ENCODE measurements around the gene CRLF3.

CRLF3 gene, protein sequence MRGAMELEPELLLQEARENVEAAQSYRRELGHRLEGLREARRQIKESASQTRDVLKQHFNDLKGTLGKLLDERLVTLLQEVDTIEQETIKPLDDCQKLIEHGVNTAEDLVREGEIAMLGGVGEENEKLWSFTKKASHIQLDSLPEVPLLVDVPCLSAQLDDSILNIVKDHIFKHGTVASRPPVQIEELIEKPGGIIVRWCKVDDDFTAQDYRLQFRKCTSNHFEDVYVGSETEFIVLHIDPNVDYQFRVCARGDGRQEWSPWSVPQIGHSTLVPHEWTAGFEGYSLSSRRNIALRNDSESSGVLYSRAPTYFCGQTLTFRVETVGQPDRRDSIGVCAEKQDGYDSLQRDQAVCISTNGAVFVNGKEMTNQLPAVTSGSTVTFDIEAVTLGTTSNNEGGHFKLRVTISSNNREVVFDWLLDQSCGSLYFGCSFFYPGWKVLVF

DNA sequence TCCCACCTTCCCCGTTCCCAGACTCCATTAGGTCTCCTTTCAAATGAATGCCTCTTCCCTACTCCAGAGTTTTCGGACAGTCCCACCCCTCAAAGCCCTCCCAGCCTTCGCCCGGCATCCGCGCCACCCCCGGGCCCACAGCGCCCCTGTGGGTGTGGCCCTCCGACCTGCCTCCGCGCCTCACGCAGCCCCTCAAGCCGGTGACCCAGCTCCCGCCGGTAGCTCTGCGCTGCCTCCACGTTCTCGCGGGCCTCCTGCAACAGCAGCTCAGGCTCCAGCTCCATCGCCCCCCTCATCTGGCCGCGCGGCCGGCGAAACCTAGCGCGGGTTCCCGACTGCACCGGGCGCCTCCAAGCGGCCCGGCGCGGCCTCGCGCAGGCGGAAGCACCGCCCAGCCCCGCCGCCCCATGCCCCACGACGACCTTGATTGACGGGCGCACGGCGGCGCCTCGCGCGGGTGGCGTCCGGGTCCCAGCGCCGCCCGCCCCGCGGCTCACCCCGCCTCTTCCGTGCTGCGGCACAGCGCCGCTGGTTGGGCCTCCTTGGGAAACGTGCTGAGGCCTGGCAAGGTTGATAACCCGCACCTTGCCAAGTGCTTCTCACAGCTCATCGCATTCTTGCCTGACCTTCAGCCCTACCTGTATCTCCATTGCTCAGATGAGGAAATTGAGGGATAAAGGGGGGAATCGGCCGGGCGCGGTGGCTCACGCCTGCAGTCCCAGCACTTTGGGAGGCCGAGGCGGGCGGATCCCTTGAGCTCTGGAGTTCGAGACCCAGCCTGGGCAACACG lies at the start of gene CRLF3:
Gene CRLF3 (minus strand): TSS at position 337 of the 790 bp plus-strand sequence. CDS start 41 bp downstream, at position 296.
- no peaks in the 10 kb centered on the region for H3K27me3 ChIP-seq (ENCODE audit: low read depth, low read length)
- H3K4me1 ChIP-seq (ENCODE audit: control insufficient read depth in 1 of 2, insufficient read depth in 2 of 2, low read length in 2 of 2) = peaks cover 0 to 5% of the 10 kb centered on the region in 2 donors
- no peaks in the 10 kb centered on the region for H3K9me3 ChIP-seq (ENCODE audit: control insufficient read depth in 1 of 2, low read length in 2 of 2)
- H3K4me3 ChIP-seq (ENCODE audit: low read depth in 1 of 2, low read length in 2 of 2) = peak within 1 kb of the TSS; percentile 92 to 99
- peak within 1 kb of the TSS; percentile 86 for H3K27ac ChIP-seq (ENCODE audit: low read length)
- H3K36me3 ChIP-seq (ENCODE audit: control insufficient read depth in 1 of 2, insufficient read depth in 2 of 2, low read length in 2 of 2) = no peaks in the 10 kb centered on the region

DNA sequence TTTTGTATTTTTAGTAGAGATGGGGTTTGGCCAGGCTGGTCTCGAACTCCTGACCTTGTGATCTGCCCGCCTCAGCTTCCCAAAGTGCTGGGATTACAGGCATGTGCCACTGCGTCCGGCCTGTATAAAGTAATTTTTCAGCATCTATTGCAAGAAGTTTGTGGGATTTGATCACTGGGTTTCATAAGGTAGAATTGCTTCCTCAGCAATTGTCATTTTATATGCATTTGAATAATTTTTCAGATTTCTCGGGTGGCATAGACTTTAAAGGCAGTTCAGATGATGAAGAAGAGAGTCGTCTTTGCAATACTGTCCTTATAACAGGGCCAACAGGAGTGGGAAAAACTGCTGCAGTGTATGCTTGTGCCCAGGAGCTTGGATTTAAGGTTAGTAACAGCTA lies 44.5 kb upstream of the CRLF3 start:
- H3K4me1 ChIP-seq (ENCODE audit: control insufficient read depth in 1 of 2, insufficient read depth in 2 of 2, low read length in 2 of 2) = no peaks in the 10 kb centered on the region
- no peak overlapping the region for H3K27ac ChIP-seq (ENCODE audit: low read length)
- no peaks in the 10 kb centered on the region for H3K36me3 ChIP-seq (ENCODE audit: control insufficient read depth in 1 of 2, insufficient read depth in 2 of 2, low read length in 2 of 2)
- no peaks in the 10 kb centered on the region for H3K27me3 ChIP-seq (ENCODE audit: low read depth, low read length)
- no peak overlapping the region for H3K4me3 ChIP-seq (ENCODE audit: low read depth in 1 of 2, low read length in 2 of 2)
- H3K9me3 ChIP-seq (ENCODE audit: control insufficient read depth in 1 of 2, low read length in 2 of 2) = no peaks in the 10 kb centered on the region

DNA sequence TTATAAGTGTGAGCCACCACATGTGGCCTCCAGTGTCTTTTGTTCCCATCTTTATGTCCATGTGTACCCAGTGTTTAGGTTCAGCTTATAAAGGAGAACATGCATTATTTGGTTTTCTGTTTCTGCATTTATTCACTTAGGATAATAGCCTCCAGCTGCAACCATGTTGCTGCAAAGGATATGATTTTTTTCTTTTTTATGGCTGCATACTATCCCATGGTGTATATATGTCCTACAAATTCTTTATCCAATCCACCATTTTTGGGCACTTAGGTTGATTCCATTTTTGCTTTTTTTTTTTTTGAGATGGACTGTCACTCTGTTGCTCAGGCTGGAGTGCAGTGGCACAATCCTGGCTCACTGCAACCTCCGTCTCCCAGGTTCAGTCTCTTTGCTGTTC lies 40.1 kb upstream of the CRLF3 start:
- no peaks in the 10 kb centered on the region for H3K9me3 ChIP-seq (ENCODE audit: control insufficient read depth in 1 of 2, low read length in 2 of 2)
- no peak overlapping the region for H3K4me3 ChIP-seq (ENCODE audit: low read depth in 1 of 2, low read length in 2 of 2)
- H3K27me3 ChIP-seq (ENCODE audit: low read depth, low read length) = no peaks in the 10 kb centered on the region
- no peaks in the 10 kb centered on the region for H3K36me3 ChIP-seq (ENCODE audit: control insufficient read depth in 1 of 2, insufficient read depth in 2 of 2, low read length in 2 of 2)
- no peaks in the 10 kb centered on the region for H3K4me1 ChIP-seq (ENCODE audit: control insufficient read depth in 1 of 2, insufficient read depth in 2 of 2, low read length in 2 of 2)
- no peak overlapping the region for H3K27ac ChIP-seq (ENCODE audit: low read length)

DNA sequence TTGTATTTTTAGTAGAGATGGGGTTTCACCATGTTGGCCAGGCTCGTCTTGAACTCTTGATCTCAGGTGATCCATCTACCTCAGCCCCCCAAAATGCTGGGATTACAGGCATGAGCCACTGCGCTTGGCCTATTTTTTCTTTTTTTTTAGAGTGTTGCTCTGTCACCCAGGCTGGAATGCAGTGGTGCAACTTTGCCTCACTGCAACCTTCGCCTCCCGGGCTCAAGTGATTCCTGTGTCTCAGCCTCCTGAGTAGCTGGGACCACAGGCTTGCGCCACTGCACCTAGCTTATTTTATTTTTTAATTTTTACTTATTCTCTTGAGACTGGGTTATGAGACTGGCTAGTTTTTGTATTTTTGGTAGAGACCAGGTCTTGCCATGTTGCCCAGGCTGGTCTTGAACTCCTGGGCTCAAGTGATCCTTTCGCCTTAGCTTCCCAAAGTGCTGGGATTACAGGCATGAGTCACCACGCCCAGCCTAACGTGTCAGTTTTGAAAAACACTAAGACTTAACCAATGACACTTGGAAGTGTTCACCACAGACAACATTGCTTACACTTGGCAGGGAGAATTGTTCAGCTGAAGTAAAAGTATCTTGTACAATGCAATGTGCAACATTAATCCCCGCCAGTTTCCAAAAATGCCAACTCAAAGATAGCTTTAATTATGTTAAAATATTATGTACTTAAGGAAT lies 34.2 kb upstream of the CRLF3 start:
- H3K4me3 ChIP-seq (ENCODE audit: low read depth in 1 of 2, low read length in 2 of 2) = no peak overlapping the region
- no peaks in the 10 kb centered on the region for H3K27me3 ChIP-seq (ENCODE audit: low read depth, low read length)
- H3K27ac ChIP-seq (ENCODE audit: low read length) = no peak overlapping the region
- H3K36me3 ChIP-seq (ENCODE audit: control insufficient read depth in 1 of 2, insufficient read depth in 2 of 2, low read length in 2 of 2) = no peaks in the 10 kb centered on the region
- H3K4me1 ChIP-seq (ENCODE audit: control insufficient read depth in 1 of 2, insufficient read depth in 2 of 2, low read length in 2 of 2) = no peaks in the 10 kb centered on the region
- H3K9me3 ChIP-seq (ENCODE audit: control insufficient read depth in 1 of 2, low read length in 2 of 2) = no peaks in the 10 kb centered on the region

DNA sequence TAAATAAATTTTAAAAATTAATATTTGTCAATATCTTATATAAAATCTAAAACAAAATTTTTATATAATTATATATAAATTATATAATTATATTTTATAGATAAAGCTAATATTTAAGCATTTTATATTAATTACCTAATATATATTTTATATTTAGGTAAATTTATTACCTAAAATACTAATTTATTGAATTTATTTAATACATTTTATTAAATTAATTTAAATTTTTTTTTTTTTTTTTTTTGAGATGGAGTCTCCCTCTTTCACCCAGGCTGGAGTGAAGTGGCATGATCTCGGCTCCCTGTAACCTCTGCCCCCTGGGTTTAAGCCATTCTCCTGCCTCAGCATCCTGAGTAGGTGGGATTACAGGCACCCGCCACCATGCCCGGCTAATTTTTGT lies 29.7 kb upstream of the CRLF3 start:
- Histone ChIP-seq H3K4me1 (ENCODE audit: control insufficient read depth in 1 of 2, insufficient read depth in 2 of 2, low read length in 2 of 2) (no peaks in the 10 kb centered on the region), H3K9me3 (ENCODE audit: control insufficient read depth in 1 of 2, low read length in 2 of 2) (no peaks in the 10 kb centered on the region), H3K27ac (ENCODE audit: low read length) (no peak overlapping the region), H3K36me3 (ENCODE audit: control insufficient read depth in 1 of 2, insufficient read depth in 2 of 2, low read length in 2 of 2) (no peaks in the 10 kb centered on the region), H3K4me3 (ENCODE audit: low read depth in 1 of 2, low read length in 2 of 2) (no peak overlapping the region), H3K27me3 (ENCODE audit: low read depth, low read length) (no peaks in the 10 kb centered on the region)

DNA sequence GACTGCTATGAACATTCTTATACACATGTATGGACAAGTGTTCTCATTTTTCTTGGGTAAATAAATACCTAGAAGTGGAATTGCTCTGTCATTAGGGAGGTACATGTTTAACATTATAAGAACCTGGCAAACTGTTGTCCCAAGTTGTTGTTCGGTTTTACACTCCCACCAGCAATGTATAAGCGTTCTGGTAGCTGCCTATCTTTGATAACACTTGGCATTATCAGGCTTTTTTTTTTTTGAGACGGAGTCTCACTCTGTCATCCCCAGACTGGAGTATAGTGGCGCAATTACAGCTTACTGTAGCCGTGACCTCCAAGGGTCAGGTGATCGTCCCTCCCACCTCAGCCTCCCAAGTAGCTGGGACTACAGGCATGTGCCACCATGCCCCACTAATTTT lies 23.5 kb upstream of the CRLF3 start:
- Histone ChIP-seq H3K36me3 (ENCODE audit: control insufficient read depth in 1 of 2, insufficient read depth in 2 of 2, low read length in 2 of 2) (no peaks in the 10 kb centered on the region), H3K9me3 (ENCODE audit: control insufficient read depth in 1 of 2, low read length in 2 of 2) (no peaks in the 10 kb centered on the region), H3K4me1 (ENCODE audit: control insufficient read depth in 1 of 2, insufficient read depth in 2 of 2, low read length in 2 of 2) (no peaks in the 10 kb centered on the region)

DNA sequence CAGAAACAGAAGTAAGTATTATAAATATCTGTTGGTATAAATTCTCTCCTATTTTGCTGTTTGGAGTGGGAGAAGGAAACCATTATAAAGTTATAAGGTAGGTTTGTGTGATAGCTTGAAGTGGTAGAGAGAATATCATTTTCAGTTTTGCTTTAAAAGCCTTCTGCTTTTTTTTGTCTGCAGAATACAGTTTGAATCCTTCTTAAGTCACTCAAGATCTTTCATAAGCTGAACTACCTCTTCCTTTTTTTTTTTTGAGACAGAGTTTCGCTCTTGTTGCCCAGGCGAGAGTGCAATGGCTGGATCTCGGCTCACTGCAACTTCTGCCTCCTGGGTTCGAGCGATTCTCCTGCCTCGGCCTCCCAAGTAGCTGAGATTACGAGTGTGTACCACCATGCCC lies 16.3 kb upstream of the CRLF3 start:
- Histone ChIP-seq H3K4me1 (ENCODE audit: control insufficient read depth in 1 of 2, insufficient read depth in 2 of 2, low read length in 2 of 2) (no peaks in the 10 kb centered on the region), H3K36me3 (ENCODE audit: control insufficient read depth in 1 of 2, insufficient read depth in 2 of 2, low read length in 2 of 2) (no peaks in the 10 kb centered on the region), H3K27ac (ENCODE audit: low read length) (no peak overlapping the region), H3K4me3 (ENCODE audit: low read depth in 1 of 2, low read length in 2 of 2) (no peak overlapping the region), H3K27me3 (ENCODE audit: low read depth, low read length) (no peaks in the 10 kb centered on the region), H3K9me3 (ENCODE audit: control insufficient read depth in 1 of 2, low read length in 2 of 2) (no peaks in the 10 kb centered on the region)

More for the DNA sequence above, 23.5 kb upstream of the CRLF3 start:
- H3K4me3 ChIP-seq (ENCODE audit: low read depth in 1 of 2, low read length in 2 of 2) = no peak overlapping the region
- H3K27ac ChIP-seq (ENCODE audit: low read length) = no peak overlapping the region
- no peaks in the 10 kb centered on the region for H3K27me3 ChIP-seq (ENCODE audit: low read depth, low read length)

DNA sequence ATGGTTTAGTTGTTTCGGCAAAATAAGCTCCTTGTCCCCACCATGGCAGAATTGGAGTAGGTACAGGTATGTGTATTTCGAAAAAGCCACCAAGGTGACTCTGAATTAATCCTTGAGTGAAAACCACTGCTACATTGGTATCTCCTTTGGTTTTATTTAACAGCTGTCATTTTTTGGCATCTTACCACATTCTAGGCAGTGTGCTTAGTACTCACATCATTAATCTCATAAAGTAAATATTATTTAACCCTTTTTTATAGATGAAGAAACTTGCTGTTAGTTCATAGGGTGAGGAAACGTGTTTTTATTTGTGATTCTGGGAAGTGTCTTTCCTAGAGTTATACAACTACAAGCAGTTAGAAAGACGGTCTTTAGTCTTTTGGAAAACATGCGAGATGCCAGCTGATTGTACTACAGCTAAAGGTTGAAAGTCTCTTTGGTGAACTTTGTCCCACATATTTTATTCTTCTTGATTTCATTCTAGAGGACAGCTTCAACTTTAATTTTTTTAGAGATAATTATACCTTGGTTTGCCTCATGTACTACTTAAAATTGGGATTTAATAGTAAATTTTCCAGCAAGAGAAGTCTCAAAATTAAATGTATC lies 13.8 kb upstream of the CRLF3 start:
- no peak overlapping the region for H3K4me3 ChIP-seq (ENCODE audit: low read depth in 1 of 2, low read length in 2 of 2)
- H3K9me3 ChIP-seq (ENCODE audit: control insufficient read depth in 1 of 2, low read length in 2 of 2) = no peaks in the 10 kb centered on the region
- no peak overlapping the region for H3K27ac ChIP-seq (ENCODE audit: low read length)
- H3K27me3 ChIP-seq (ENCODE audit: low read depth, low read length) = no peaks in the 10 kb centered on the region
- no peaks in the 10 kb centered on the region for H3K36me3 ChIP-seq (ENCODE audit: control insufficient read depth in 1 of 2, insufficient read depth in 2 of 2, low read length in 2 of 2)
- H3K4me1 ChIP-seq (ENCODE audit: control insufficient read depth in 1 of 2, insufficient read depth in 2 of 2, low read length in 2 of 2) = no peaks in the 10 kb centered on the region

DNA sequence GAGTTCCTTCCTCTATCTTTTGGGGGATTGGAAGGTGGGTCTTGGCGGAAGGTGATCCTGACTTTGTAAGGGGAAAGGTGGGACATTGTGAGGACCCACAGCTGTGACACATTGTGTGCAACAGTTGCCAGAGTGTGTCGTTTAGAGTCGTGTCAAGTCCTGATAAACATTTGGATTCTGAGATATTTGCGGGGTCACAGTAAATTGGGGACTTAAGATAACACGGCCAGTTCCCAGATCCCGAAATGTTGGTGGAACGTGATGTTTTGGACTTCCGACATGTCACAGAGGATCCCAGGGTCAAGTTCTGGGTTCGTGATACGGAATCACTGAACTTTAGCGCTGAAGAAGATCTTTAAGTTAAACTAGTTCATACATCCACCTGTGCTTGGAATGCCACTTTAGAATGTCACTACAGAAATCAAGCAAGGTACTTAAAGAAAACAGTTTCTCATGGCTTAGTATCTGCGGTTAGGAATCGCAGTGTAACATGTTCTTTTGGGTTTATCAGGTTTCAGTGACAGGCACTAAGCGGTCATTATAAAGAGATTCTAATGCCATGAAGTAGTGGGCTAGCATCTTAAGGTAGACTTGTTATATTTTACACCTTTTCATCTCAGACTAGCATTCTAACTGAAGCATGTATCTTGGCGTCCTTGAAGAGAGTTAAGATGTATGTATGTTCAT lies 8.1 kb upstream of the CRLF3 start:
- no peak overlapping the region for H3K27ac ChIP-seq (ENCODE audit: low read length)
- peaks cover 0 to 16% of the 10 kb centered on the region in 2 donors for H3K4me1 ChIP-seq (ENCODE audit: control insufficient read depth in 1 of 2, insufficient read depth in 2 of 2, low read length in 2 of 2)
- H3K4me3 ChIP-seq (ENCODE audit: low read depth in 1 of 2, low read length in 2 of 2) = peak overlapping the region; percentile 67 to 83
- H3K9me3 ChIP-seq (ENCODE audit: control insufficient read depth in 1 of 2, low read length in 2 of 2) = no peaks in the 10 kb centered on the region
- H3K27me3 ChIP-seq (ENCODE audit: low read depth, low read length) = no peaks in the 10 kb centered on the region
- no peaks in the 10 kb centered on the region for H3K36me3 ChIP-seq (ENCODE audit: control insufficient read depth in 1 of 2, insufficient read depth in 2 of 2, low read length in 2 of 2)

DNA sequence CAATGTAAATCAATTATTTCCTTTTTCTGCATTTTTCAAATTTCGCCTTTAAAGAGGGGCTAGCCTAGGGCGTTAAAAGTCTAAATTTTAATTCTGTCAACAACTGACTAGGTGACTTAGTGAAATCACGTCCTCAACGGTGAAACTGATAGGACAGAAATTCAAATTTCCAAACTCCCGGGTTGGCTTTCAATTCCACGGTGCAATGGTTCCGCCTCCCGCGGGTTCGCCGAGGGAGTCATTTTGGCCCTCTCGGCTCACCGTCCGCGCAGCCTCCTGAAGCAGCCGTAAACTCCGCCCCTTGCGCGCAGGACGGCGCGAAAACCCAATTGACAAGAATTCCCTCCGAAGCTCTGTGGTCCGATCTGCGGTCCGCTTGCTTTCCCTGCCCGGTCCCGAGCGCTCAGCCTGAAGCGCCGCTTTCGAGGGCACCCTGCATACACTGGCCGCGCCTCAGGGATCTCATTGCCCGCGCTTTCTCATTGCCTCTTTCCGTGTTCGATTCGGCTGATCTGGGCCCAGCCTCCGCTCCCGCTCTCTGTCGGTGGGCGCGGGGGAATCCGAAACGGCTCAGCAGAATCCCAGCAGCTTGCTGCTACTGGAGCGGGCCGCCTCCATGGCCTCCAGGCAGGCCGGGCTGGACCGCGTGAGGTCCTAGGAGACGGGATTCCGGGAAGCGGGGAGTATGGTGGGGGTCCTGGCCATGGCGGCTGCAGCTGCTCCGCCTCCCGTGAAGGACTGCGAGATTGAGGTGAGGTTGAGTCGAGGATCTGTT lies 7.4 kb upstream of the CRLF3 start, which contains the start of gene ATAD5:
Gene ATAD5 (plus strand): TSS at position 304 of the 775 bp plus-strand sequence. CDS start 382 bp downstream, at position 686.
- Histone ChIP-seq H3K4me1 (ENCODE audit: control insufficient read depth in 1 of 2, insufficient read depth in 2 of 2, low read length in 2 of 2) (peaks cover 0 to 16% of the 10 kb centered on the region in 2 donors), H3K27ac (ENCODE audit: low read length) (no peak within 1 kb of the TSS), H3K36me3 (ENCODE audit: control insufficient read depth in 1 of 2, insufficient read depth in 2 of 2, low read length in 2 of 2) (no peaks in the 10 kb centered on the region)

More for the DNA sequence above, 7.4 kb upstream of the CRLF3 start, which contains the start of gene ATAD5:
- no peaks in the 10 kb centered on the region for H3K27me3 ChIP-seq (ENCODE audit: low read depth, low read length)
- H3K4me3 ChIP-seq (ENCODE audit: low read depth in 1 of 2, low read length in 2 of 2) = peak within 1 kb of the TSS; percentile 67 to 83
- no peaks in the 10 kb centered on the region for H3K9me3 ChIP-seq (ENCODE audit: control insufficient read depth in 1 of 2, low read length in 2 of 2)
